ENCODE results near the gene MAP4K4. TPM values are rescaled to one million over a fixed set of nuclear protein-coding genes. Genes with fewer than 3 reads are reported as not detected.
A peak's percentile ranks its signal among the peaks of the same experiment; 100 is the strongest.

The MAP4K4 gene
- total RNA-seq, 1 experiment from 2014 or later, result 132 TPM

DNA sequence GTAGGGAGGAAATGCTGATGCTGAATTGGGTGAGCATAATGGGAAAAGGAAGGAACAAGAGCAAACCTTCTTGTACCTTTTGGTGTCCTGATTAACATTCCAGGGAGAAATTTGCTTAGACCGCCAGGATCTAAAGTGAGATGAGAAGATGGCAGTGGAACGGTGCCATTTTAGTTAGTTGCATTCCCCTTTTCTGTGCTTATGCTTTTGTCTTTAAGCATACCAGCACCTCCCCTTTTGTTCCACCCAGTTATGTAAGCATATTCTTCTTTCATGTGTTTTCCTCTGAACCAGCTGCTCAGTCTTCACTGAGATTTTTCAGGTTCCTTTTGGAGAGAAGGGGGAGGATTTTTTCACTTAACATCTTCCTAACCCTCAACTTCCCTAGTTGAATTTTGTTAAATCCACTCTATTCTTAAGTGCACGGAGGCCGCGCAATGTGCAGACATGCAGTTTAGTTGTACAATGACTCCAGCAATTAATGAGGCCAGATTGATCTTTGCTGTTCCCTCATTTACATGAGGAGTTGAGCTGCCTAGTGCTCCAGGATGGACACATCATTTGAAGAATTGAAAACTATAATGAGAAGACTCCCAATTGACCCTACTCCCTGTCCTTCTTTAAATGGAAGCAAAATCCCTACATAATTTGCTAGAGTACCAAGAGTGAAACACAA lies 73.9 kb downstream of the MAP4K4 start:
- Histone ChIP-seq H3K23ac (ENCODE audit: insufficient read length, low read depth, low read length) (no peak overlapping the region), H4K5ac (ENCODE audit: insufficient read length, low read depth, low read length) (no peak overlapping the region), H3K79me1 (ENCODE audit: insufficient read depth, low read depth, low read length, poor library complexity, severe bottlenecking) (no peaks in the 10 kb centered on the region), H3K4ac (ENCODE audit: low read depth, low read length) (no peak overlapping the region), H3K27ac (ENCODE audit: insufficient read length, low read depth, low read length) (no peak overlapping the region), H3K56ac (ENCODE audit: insufficient read length, low read depth, low read length) (no peak overlapping the region), H3K14ac (ENCODE audit: insufficient read depth, low read length) (no peak overlapping the region), H4K91ac (ENCODE audit: insufficient read length, low read depth, low read length) (no peak overlapping the region), H3K27me3 (ENCODE audit: insufficient read depth, low read length) (no peaks in the 10 kb centered on the region), H2BK15ac (ENCODE audit: low read depth, low read length) (no peak overlapping the region), H2AK5ac (ENCODE audit: insufficient read length, low read length) (no peak overlapping the region), H3K4me2 (ENCODE audit: insufficient read depth, insufficient read length, low read length) (no peak overlapping the region), H3T11ph (ENCODE audit: low read length) (no peak overlapping the region), H3K79me2 (ENCODE audit: insufficient read depth, low read length) (peaks cover 36% of the 10 kb centered on the region; the same call in 1 of the 2 replicates), H2BK20ac (ENCODE audit: low read depth, low read length, poor library complexity, severe bottlenecking) (no peak overlapping the region), H3K23me2 (ENCODE audit: insufficient read length, low read depth, low read length, poor library complexity, severe bottlenecking) (no peaks in the 10 kb centered on the region), H3K4me1 (ENCODE audit: insufficient read depth, low read length) (peaks cover 18% of the 10 kb centered on the region; the same call in 1 of the 2 replicates), H4K20me1 (ENCODE audit: control insufficient read depth, insufficient read depth, insufficient read length) (no peaks in the 10 kb centered on the region), H2BK5ac (ENCODE audit: insufficient read length, low read length) (no peak overlapping the region), H2BK120ac (ENCODE audit: low read depth, low read length, poor library complexity, severe bottlenecking) (no peak overlapping the region), H4K8ac (replicated peaks; ENCODE audit: insufficient read length, low read depth, low read length) (no peak overlapping the region), H2AFZ (ENCODE audit: low read length) (no peak overlapping the region), H2BK12ac (ENCODE audit: insufficient read length, low read depth, low read length) (no peak overlapping the region), H3K9me3 (ENCODE audit: control insufficient read depth, low read depth, low read length) (no peaks in the 10 kb centered on the region), H3K18ac (ENCODE audit: insufficient read length, low read depth, low read length) (no peak overlapping the region), H3K9ac (ENCODE audit: extremely low read depth, insufficient read length, low read length) (no peak overlapping the region)
- TF ChIP-seq CTCF (conservative IDR thresholded peaks at IDR 0.05), result no peak
- WGBS (ENCODE audit: extremely low coverage, insufficient read length, low lambda C conversion rate), result no CpG with 5 or more reads among the region's 5 CpGs
- Mint-ChIP-seq H3K27me3 (ENCODE audit: low read depth) (no peaks in the 10 kb centered on the region), H3K27ac (peak overlapping the region; percentile 42 to 57 (median 46); a peak in 3 of 7 replicates), H3K36me3 (ENCODE audit: insufficient read depth in 1 of 3, low read depth in 3 of 3) (no peaks in the 10 kb centered on the region), H3K9me3 (no peaks in the 10 kb centered on the region), H3K4me1 (peaks cover 85% of the 10 kb centered on the region in 2 experiments), H3K4me3 (no peak overlapping the region; a peak in 1 of 5 replicates)
- no peak for DNase-seq

Measured in H9 (cell line).